Jurkat, Clone E6-1 (cell line): ENCODE results near the gene SOWAHA.
A peak's percentile ranks its signal among the peaks of the same experiment; 100 is the strongest.
"Not testable (repeated sequence)": the region's sequence is repeated elsewhere in the genome, so short reads cannot be mapped to it uniquely, and the experiment has no call there.

Experiments
- DNase-seq: peaks from one replicate; pipeline ENCODE4 v3.0.0-alpha.2; 2011; ENCODE audit warnings: low read depth, low spot score
- H3K4me3 ChIP-seq: 2 replicates; pipeline ENCODE4 v1.5.1; 2011; ENCODE audit warnings: mild to moderate bottlenecking, low read length, control low read depth, moderate library complexity

Gene SOWAHA

GRCh38 chr5:132804219-132804618 is 8.9 kb upstream of the SOWAHA start:
- H3K4me3 ChIP-seq, DNase-seq: not testable (repeated sequence)

- not testable (repeated sequence) for H3K4me3 ChIP-seq, DNase-seq
Measured at GRCh38 chr5:132805872-132806271, 7.2 kb upstream of the SOWAHA start.

GRCh38 chr5:132806804-132807162 is 6.3 kb upstream of the SOWAHA start:
- H3K4me3 ChIP-seq, DNase-seq: not testable (repeated sequence)

- H3K4me3 ChIP-seq: no peak overlapping the region
- DNase-seq: no peak
Measured at GRCh38 chr5:132807163-132807838, 5.8 kb upstream of the SOWAHA start.

- no peak for DNase-seq
- no peak overlapping the region for H3K4me3 ChIP-seq
Measured at GRCh38 chr5:132808448-132808847, 4.7 kb upstream of the SOWAHA start.

GRCh38 chr5:132808866-132809265 is 4.2 kb upstream of the SOWAHA start:
- no peak overlapping the region for H3K4me3 ChIP-seq
- no peak for DNase-seq

GRCh38 chr5:132810605-132811004 is 2.5 kb upstream of the SOWAHA start:
- no peak for DNase-seq
- H3K4me3 ChIP-seq: no peak overlapping the region

GRCh38 chr5:132812123-132812765 is 858 bp upstream of the SOWAHA start:
- H3K4me3 ChIP-seq: no peak overlapping the region
- no peak for DNase-seq

- DNase-seq: no peak
- peak overlapping the region; percentile 41 for H3K4me3 ChIP-seq
Measured at GRCh38 chr5:132813599-132814502, 749 bp downstream of the SOWAHA start.

- no peak overlapping the region for H3K4me3 ChIP-seq
- no peak for DNase-seq
Measured at GRCh38 chr5:132814503-132815294, 1.6 kb downstream of the SOWAHA start.

GRCh38 chr5:132815454-132815853 is 2.4 kb downstream of the SOWAHA start:
- no peak overlapping the region for H3K4me3 ChIP-seq
- DNase-seq: no peak

GRCh38 chr5:132816083-132816482 is 3.0 kb downstream of the SOWAHA start:
- no peak overlapping the region for H3K4me3 ChIP-seq
- DNase-seq: no peak

GRCh38 chr5:132816554-132816953 is 3.5 kb downstream of the SOWAHA start:
- no peak overlapping the region for H3K4me3 ChIP-seq
- DNase-seq: no peak

GRCh38 chr5:132817011-132817410 is 3.9 kb downstream of the SOWAHA start:
- H3K4me3 ChIP-seq: no peak overlapping the region
- DNase-seq: no peak

GRCh38 chr5:132819468-132819867 is 6.4 kb downstream of the SOWAHA start:
- H3K4me3 ChIP-seq: no peak overlapping the region
- DNase-seq: no peak

GRCh38 chr5:132820162-132820754 is 7.2 kb downstream of the SOWAHA start:
- DNase-seq: peak; percentile 84
- H3K4me3 ChIP-seq: no peak overlapping the region

GRCh38 chr5:132821350-132821749 is 8.2 kb downstream of the SOWAHA start:
- no peak overlapping the region for H3K4me3 ChIP-seq
- no peak for DNase-seq

- no peak overlapping the region for H3K4me3 ChIP-seq
- no peak for DNase-seq
Measured at GRCh38 chr5:132821791-132822190, 8.7 kb downstream of the SOWAHA start.
